IPS-20b (cell line): Measurements from ENCODE around the gene BRD8.

Experiments used
- H3K27ac ChIP-seq: one replicate; pipeline ENCODE4 v1.5.1; 2013; ENCODE audit warnings: low read length
- H3K27me3 ChIP-seq: 2 replicates; pipeline ENCODE4 v1.6.1; 2013; ENCODE audit warnings: mild to moderate bottlenecking, low read length, inconsistent platforms; ENCODE audit not compliant: insufficient read depth
- H3K36me3 ChIP-seq: 2 replicates; pipeline ENCODE4 v1.6.1; 2013; ENCODE audit warnings: low read depth, mild to moderate bottlenecking, inconsistent platforms, low read length, moderate library complexity; ENCODE audit not compliant: insufficient read depth
- H3K4me1 ChIP-seq: 2 replicates; pipeline ENCODE4 v1.6.1; 2013; ENCODE audit warnings: mild to moderate bottlenecking, control low read depth, inconsistent platforms, low read length, moderate library complexity; ENCODE audit not compliant: insufficient read depth
- H3K4me3 ChIP-seq: 2 replicates; pipeline ENCODE4 v1.5.1; 2013; ENCODE audit warnings: mild to moderate bottlenecking, low read length, inconsistent platforms
- H3K9ac ChIP-seq: 2 replicates; pipeline ENCODE4 v1.6.1; 2013; ENCODE audit warnings: low read depth, mild to moderate bottlenecking, inconsistent platforms, low read length, moderate library complexity
- H3K9me3 ChIP-seq: 2 replicates; pipeline ENCODE4 v1.6.1; 2013; ENCODE audit warnings: mild to moderate bottlenecking, low read depth, low read length, inconsistent platforms; ENCODE audit not compliant: insufficient read depth

The BRD8 gene

GRCh38 chr5:138186002-138186447 is 7.6 kb upstream of the BRD8 start:
- peaks cover 99% of the 10 kb centered on the region for H3K36me3 ChIP-seq
- no peak overlapping the region for H3K4me3 ChIP-seq
- no peak overlapping the region for H3K9ac ChIP-seq
- H3K9me3 ChIP-seq = no peaks in the 10 kb centered on the region
- H3K27me3 ChIP-seq = no peaks in the 10 kb centered on the region
- no peaks in the 10 kb centered on the region for H3K4me1 ChIP-seq
- no peak overlapping the region for H3K27ac ChIP-seq

- peaks cover 71% of the 10 kb centered on the region for H3K36me3 ChIP-seq
- no peak overlapping the region for H3K9ac ChIP-seq
- no peaks in the 10 kb centered on the region for H3K4me1 ChIP-seq
- no peaks in the 10 kb centered on the region for H3K27me3 ChIP-seq
- H3K4me3 ChIP-seq = no peak overlapping the region
- H3K9me3 ChIP-seq = no peaks in the 10 kb centered on the region
- no peak overlapping the region for H3K27ac ChIP-seq
These were observed 4.4 kb upstream of the BRD8 start for GRCh38 chr5:138182808-138183207.

DNA sequence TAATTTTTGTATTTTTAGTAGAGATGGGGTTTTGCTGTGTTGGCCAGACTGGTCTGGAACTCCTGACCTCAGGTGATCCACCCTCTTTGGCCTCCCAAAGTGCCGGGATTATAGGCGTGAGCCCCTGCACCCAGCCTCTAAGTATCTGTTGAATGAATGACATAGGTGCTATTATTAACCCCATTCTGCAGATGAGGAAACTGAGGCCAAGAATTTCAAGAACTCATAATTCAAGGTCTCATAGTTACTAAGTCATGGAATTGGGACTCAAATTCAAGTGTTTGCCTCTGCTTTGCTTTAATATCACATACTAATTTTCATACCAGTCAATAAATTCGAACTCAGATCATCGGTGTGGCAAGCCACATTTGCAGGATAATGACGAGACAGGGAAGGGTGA is 2.4 kb upstream of the BRD8 start:
- H3K9me3 ChIP-seq = no peaks in the 10 kb centered on the region
- H3K27ac ChIP-seq = no peak overlapping the region
- H3K4me3 ChIP-seq = no peak overlapping the region
- H3K9ac ChIP-seq = no peak overlapping the region
- H3K27me3 ChIP-seq = no peaks in the 10 kb centered on the region
- peaks cover 60% of the 10 kb centered on the region for H3K36me3 ChIP-seq
- no peaks in the 10 kb centered on the region for H3K4me1 ChIP-seq

DNA sequence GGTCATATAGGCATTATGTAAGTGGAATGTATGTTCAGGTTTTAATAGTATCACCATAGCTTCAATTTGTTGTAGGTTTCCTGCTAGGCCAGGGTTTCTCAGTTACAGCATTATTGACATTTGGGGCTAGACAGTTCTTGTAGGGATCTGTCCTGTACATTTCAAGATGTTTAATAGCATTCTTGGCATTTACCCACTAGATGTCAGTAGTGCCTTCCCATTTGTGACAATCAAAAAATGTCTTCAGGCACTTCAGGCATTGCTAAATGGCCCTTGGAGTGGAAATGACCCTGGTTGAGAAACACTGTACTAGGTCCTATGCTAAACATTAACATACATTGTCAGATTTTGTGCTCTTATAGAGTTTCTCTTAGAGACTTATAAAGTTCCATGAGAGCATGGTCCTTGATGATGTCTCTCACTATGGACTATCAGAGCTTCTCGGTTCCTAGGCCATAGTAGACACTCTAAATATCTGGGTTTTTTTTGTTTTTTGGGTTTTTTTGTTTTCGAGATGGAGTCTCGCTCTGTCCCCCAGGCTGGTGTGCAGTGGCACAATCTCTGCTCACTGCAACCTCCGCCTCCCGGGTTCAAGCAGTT is 1.9 kb upstream of the BRD8 start:
- H3K9me3 ChIP-seq = no peaks in the 10 kb centered on the region
- H3K27ac ChIP-seq = no peak overlapping the region
- no peaks in the 10 kb centered on the region for H3K4me1 ChIP-seq
- H3K9ac ChIP-seq = peak overlapping the region; percentile 99; the same call in 1 of the 2 replicates
- H3K4me3 ChIP-seq = peak overlapping the region; percentile 100
- peaks cover 59% of the 10 kb centered on the region for H3K36me3 ChIP-seq
- H3K27me3 ChIP-seq = no peaks in the 10 kb centered on the region

- Histone ChIP-seq H3K9ac (peak overlapping the region; percentile 99), H3K27ac (peak overlapping the region; percentile 89), H3K4me3 (peak overlapping the region; percentile 100), H3K9me3 (no peaks in the 10 kb centered on the region), H3K4me1 (no peaks in the 10 kb centered on the region), H3K27me3 (no peaks in the 10 kb centered on the region), H3K36me3 (peaks cover 58% of the 10 kb centered on the region)
These were observed 937 bp upstream of the BRD8 start for GRCh38 chr5:138179277-138179857.

GRCh38 chr5:138177941-138178515 is 402 bp downstream of the BRD8 start:
- H3K4me1 ChIP-seq = no peaks in the 10 kb centered on the region
- no peaks in the 10 kb centered on the region for H3K27me3 ChIP-seq
- peak overlapping the region; percentile 100 for H3K4me3 ChIP-seq
- peaks cover 56% of the 10 kb centered on the region for H3K36me3 ChIP-seq
- H3K9me3 ChIP-seq = no peaks in the 10 kb centered on the region
- H3K9ac ChIP-seq = peak overlapping the region; percentile 99
- H3K27ac ChIP-seq = peak overlapping the region; percentile 89

DNA sequence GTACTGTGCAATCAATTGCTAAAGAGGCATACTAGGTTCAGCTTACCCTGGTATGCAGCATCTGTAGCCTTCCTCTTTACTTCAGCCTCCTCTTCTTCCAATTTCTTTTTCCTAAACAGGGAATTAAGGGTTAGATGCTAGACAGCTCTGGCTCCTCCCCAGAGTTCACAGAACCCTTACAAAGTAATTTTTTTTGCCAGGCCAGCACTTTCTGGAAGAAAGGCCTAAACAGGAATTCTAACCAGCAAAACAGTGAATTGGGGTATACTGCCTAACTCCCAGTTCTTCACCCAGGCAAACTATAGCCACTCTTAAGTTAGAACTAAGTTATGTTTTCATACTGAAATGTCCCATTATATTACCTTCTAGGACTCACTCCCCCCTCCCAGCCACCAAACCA is 8.1 kb downstream of the BRD8 start:
- H3K9me3 ChIP-seq = no peaks in the 10 kb centered on the region
- no peak overlapping the region for H3K9ac ChIP-seq
- H3K36me3 ChIP-seq = peaks cover 94% of the 10 kb centered on the region
- H3K27ac ChIP-seq = no peak overlapping the region
- no peak overlapping the region for H3K4me3 ChIP-seq
- no peaks in the 10 kb centered on the region for H3K4me1 ChIP-seq
- no peaks in the 10 kb centered on the region for H3K27me3 ChIP-seq

GRCh38 chr5:138169124-138169523 is 9.3 kb downstream of the BRD8 start:
- H3K36me3 ChIP-seq = peaks cover 95% of the 10 kb centered on the region

GRCh38 chr5:138163721-138164120 is 14.7 kb downstream of the BRD8 start:
- H3K9me3 ChIP-seq = no peaks in the 10 kb centered on the region
- H3K27me3 ChIP-seq = no peaks in the 10 kb centered on the region
- peaks cover 100% of the 10 kb centered on the region for H3K36me3 ChIP-seq
- H3K4me1 ChIP-seq = no peaks in the 10 kb centered on the region
- no peak overlapping the region for H3K4me3 ChIP-seq
- H3K27ac ChIP-seq = no peak overlapping the region
- no peak overlapping the region for H3K9ac ChIP-seq

More at GRCh38 chr5:138169124-138169523, 9.3 kb downstream of the BRD8 start:
- no peaks in the 10 kb centered on the region for H3K4me1 ChIP-seq
- no peak overlapping the region for H3K4me3 ChIP-seq
- H3K9ac ChIP-seq = no peak overlapping the region
- no peaks in the 10 kb centered on the region for H3K9me3 ChIP-seq
- no peak overlapping the region for H3K27ac ChIP-seq
- no peaks in the 10 kb centered on the region for H3K27me3 ChIP-seq

GRCh38 chr5:138160706-138161105 is 17.7 kb downstream of the BRD8 start:
- no peak overlapping the region for H3K27ac ChIP-seq
- H3K4me1 ChIP-seq = no peaks in the 10 kb centered on the region
- H3K36me3 ChIP-seq = peaks cover 95% of the 10 kb centered on the region
- H3K4me3 ChIP-seq = no peak overlapping the region
- H3K9me3 ChIP-seq = no peaks in the 10 kb centered on the region
- no peak overlapping the region for H3K9ac ChIP-seq
- H3K27me3 ChIP-seq = no peaks in the 10 kb centered on the region

DNA sequence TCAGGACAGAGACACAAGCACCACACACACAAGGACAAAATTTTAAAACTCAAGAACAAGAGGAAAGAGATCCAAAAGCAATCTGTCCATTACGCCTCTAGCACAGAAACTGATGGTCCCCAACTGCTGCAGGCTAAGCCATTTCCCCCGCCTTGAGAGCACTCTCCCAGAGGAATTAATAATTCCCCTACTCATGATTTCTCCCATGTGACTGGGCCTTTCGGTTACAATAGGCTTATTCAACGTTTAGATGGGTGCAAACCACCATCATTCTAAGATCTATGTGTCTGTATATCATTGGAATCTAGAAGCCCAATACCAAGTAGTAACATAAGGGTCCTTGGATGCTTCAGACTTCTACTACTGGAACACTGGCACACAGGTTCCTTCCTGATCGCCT is 18.8 kb downstream of the BRD8 start:
- no peaks in the 10 kb centered on the region for H3K27me3 ChIP-seq
- no peaks in the 10 kb centered on the region for H3K9me3 ChIP-seq
- H3K36me3 ChIP-seq = peaks cover 84% of the 10 kb centered on the region
- no peak overlapping the region for H3K4me3 ChIP-seq
- H3K9ac ChIP-seq = no peak overlapping the region
- no peaks in the 10 kb centered on the region for H3K4me1 ChIP-seq
- no peak overlapping the region for H3K27ac ChIP-seq

DNA sequence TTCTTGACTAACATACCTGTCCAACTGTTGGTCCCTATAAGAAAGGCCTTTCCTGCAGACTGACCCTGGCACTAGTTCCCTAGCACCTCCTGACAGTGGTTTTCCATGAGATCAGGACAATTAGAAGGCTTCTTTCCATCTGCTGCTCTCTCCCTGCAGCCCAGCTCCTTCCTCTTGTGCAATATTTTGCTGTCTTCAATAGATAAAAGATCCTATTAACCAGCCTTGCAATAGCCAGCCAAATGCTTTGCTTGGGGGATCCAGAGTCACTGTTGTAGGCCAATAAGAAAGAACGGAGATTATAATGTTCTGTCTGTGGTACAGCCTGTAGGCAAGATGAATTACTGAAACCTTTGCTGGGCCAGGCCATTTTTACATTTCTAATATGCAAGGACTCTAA is 20.8 kb downstream of the BRD8 start:
- H3K27me3 ChIP-seq = no peaks in the 10 kb centered on the region
- peaks cover 64% of the 10 kb centered on the region for H3K36me3 ChIP-seq

More for the DNA sequence above, 20.8 kb downstream of the BRD8 start:
- Histone ChIP-seq H3K9ac (no peak overlapping the region), H3K9me3 (no peaks in the 10 kb centered on the region), H3K4me1 (no peaks in the 10 kb centered on the region), H3K27ac (no peak overlapping the region), H3K4me3 (no peak overlapping the region)
